Activated B cell treated with CpG ODN at 0.5 μM for 24 hours (primary cell): ENCODE measurements around the gene NRIP2. TPM values are rescaled to one million over a fixed set of nuclear protein-coding genes. Genes with fewer than 3 reads are reported as not detected.

ENCODE experiments used
- ATAC-seq: fragments of 200-7000 bp; cut with Tn5 transposase; one replicate; pipeline ENCODE4 v1.10.0; 2021; ENCODE audit warnings: low read depth, mild to moderate bottlenecking, moderate library complexity
- CTCF ChIA-PET: fragments of 350-600 bp; sonication (Branson Sonifier 250); formaldehyde crosslinking; loops from one replicate; lab custom pipeline; 2021; ENCODE audit warnings: antibody characterized with exemption; lab: Charles Lee
- POLR2A ChIA-PET: fragments of 350-600 bp; sonication (Branson Sonifier 250); formaldehyde crosslinking; loops from one replicate; lab custom pipeline; 2021; ENCODE audit warnings: antibody characterized with exemption; lab: Charles Lee
- DNase-seq: peaks from one replicate; pipeline ENCODE4 v3.0.0; 2022
- H3K27ac Mint-ChIP-seq: one replicate; pipeline ENCODE4 v1.8.0; 2020; ENCODE audit warnings: mixed read lengths
- H3K27me3 Mint-ChIP-seq: one replicate; pipeline ENCODE4 v1.8.0; 2021; ENCODE audit warnings: mixed read lengths
- H3K36me3 Mint-ChIP-seq: one replicate; pipeline ENCODE4 v1.8.0; 2021; ENCODE audit warnings: low read depth, mixed read lengths
- H3K4me1 Mint-ChIP-seq: one replicate; pipeline ENCODE4 v1.8.0; 2021; ENCODE audit warnings: mixed read lengths
- H3K4me3 Mint-ChIP-seq: one replicate; pipeline ENCODE4 v1.8.0; 2020; ENCODE audit warnings: mild to moderate bottlenecking, mixed read lengths
- H3K9me3 Mint-ChIP-seq: one replicate; pipeline ENCODE4 v1.8.0; 2020; ENCODE audit warnings: mixed read lengths
- CTCF ChIP-seq: fragments of 200-600 bp; IDR thresholded peaks from one replicate; pipeline ENCODE4 v1.8.0; 2022; ENCODE audit warnings: antibody characterized with exemption, mild to moderate bottlenecking
- intact Hi-C: fragments of 100-400 bp; cut with micrococcal nuclease; formaldehyde crosslinking; loops from one replicate; pipeline ENCODE4 v1.15.1; 2024
- total RNA-seq: library from RNA; stranded (reverse); gene quantifications from 2 replicates; pipeline ENCODE4 v1.2.3, GENCODE V29; 2022

The NRIP2 gene
- total RNA-seq = not detected in 2 replicates

- peaks cover 43% of the 10 kb centered on the region for H3K36me3 Mint-ChIP-seq
- H3K27me3 Mint-ChIP-seq = no peaks in the 10 kb centered on the region
- POLR2A ChIA-PET = interaction anchor here (0.6 kb wide), 1 partner anchor 18 kb away, joined by 4 read pairs; no protein-coding TSS in a partner anchor
- no peaks in the 10 kb centered on the region for H3K9me3 Mint-ChIP-seq
- ATAC-seq (no peak), DNase-seq (no peak)
- no peak within 1 kb of the TSS for H3K27ac Mint-ChIP-seq
- intact Hi-C loops = no loop called here
- H3K4me1 Mint-ChIP-seq = peaks cover 4% of the 10 kb centered on the region
- CTCF ChIA-PET = no interaction called here
- no peak within 1 kb of the TSS for H3K4me3 Mint-ChIP-seq
- no peak for TF ChIP-seq CTCF
Measured at GRCh38 chr12:2834581-2835491, at the start of gene NRIP2. NRIP2 (minus strand) TSS chr12:2835035; CDS start chr12:2834983, 52 bp downstream.

- Mint-ChIP-seq H3K27me3 (no peaks in the 10 kb centered on the region), H3K9me3 (no peaks in the 10 kb centered on the region), H3K36me3 (peaks cover 12% of the 10 kb centered on the region), H3K27ac (no peak overlapping the region), H3K4me3 (no peak overlapping the region), H3K4me1 (peaks cover 33% of the 10 kb centered on the region)
- DNase-seq (no peak), ATAC-seq (no peak)
- no peak for TF ChIP-seq CTCF
- intact Hi-C loops = no loop called here
- CTCF ChIA-PET = no interaction called here
- POLR2A ChIA-PET = interaction anchor here (0.6 to 1.4 kb wide), 2 partner anchors 10 to 11 kb away, joined by 3 to 11 read pairs; partner anchors contain the start of gene TULP3
Measured at GRCh38 chr12:2879853-2880252, 45.0 kb upstream of the NRIP2 start.

GRCh38 chr12:2877953-2878732 is 43.3 kb upstream of the NRIP2 start:
- H3K27me3 Mint-ChIP-seq = no peaks in the 10 kb centered on the region
- DNase-seq (no peak), ATAC-seq (peak; percentile 53)
- POLR2A ChIA-PET = interaction anchor here (0.6 to 2.9 kb wide), 5 partner anchors 9 to 82 kb away, joined by 3 to 28 read pairs (median 8); partner anchors contain the start of genes ITFG2 and TULP3
- peak overlapping the region; percentile 94 for H3K4me3 Mint-ChIP-seq
- H3K9me3 Mint-ChIP-seq = no peaks in the 10 kb centered on the region
- CTCF ChIA-PET = interaction anchor here (0.5 to 1.3 kb wide), 3 partner anchors 12 to 164 kb away, joined by 3 to 4 read pairs (median 4); partner anchors contain the start of gene TULP3
- no peak for TF ChIP-seq CTCF
- H3K36me3 Mint-ChIP-seq = peaks cover 9% of the 10 kb centered on the region
- peaks cover 28% of the 10 kb centered on the region for H3K4me1 Mint-ChIP-seq
- peak overlapping the region; percentile 94 for H3K27ac Mint-ChIP-seq
- intact Hi-C loops = loop anchor here (1.0 to 2.0 kb wide), 4 partner anchors 7 to 83 kb away; partner anchors contain the start of genes FKBP4, ITFG2 and TULP3

- Mint-ChIP-seq H3K4me1 (peaks cover 28% of the 10 kb centered on the region), H3K4me3 (peak within 1 kb of the TSS; percentile 94), H3K27me3 (no peaks in the 10 kb centered on the region), H3K27ac (peak within 1 kb of the TSS; percentile 94), H3K36me3 (peaks cover 9% of the 10 kb centered on the region), H3K9me3 (no peaks in the 10 kb centered on the region)
- intact Hi-C loops = loop anchor here (1.0 to 2.0 kb wide), 4 partner anchors 8 to 82 kb away; partner anchors contain the start of genes FKBP4, ITFG2 and TULP3
- ATAC-seq (peak; percentile 83), DNase-seq (peak; percentile 89)
- ChIA-PET CTCF (interaction anchor here (0.9 to 1.3 kb wide), 3 partner anchors 8 to 165 kb away, joined by 3 to 4 read pairs (median 4); partner anchors contain the start of gene TULP3), POLR2A (interaction anchor here (0.7 to 2.9 kb wide), 8 partner anchors 8 to 482 kb away, joined by 3 to 28 read pairs (median 9); partner anchors contain the start of genes ITFG2 and TULP3)
- no peak for TF ChIP-seq CTCF
Measured at GRCh38 chr12:2877047-2877952, 42.5 kb upstream of the NRIP2 start, which contains the start of the genes FOXM1 and RHNO1. FOXM1 (minus strand) TSS chr12:2877174; CDS start chr12:2874478, 2,696 bp downstream. RHNO1 (plus strand) TSS chr12:2877223; CDS start chr12:2885367, 8,144 bp downstream.
